GM23248 (cell line): ENCODE results near the gene FAM222B.

ENCODE experiments used
- EZH2 ChIP-seq: fragments of 200-600 bp; sonication (generic); IDR thresholded peaks from 2 replicates; pipeline ENCODE4 v1.6.1; 2018; ENCODE audit warnings: antibody characterized with exemption, mild to moderate bottlenecking; ENCODE audit not compliant: insufficient read depth, poor library complexity, severe bottlenecking
- EZH2phosphoT487 ChIP-seq: fragments of 200-600 bp; sonication (generic); IDR thresholded peaks from 2 replicates; pipeline ENCODE4 v1.6.1; 2018; ENCODE audit warnings: antibody characterized with exemption, moderate library complexity, mild to moderate bottlenecking, low read depth; ENCODE audit not compliant: insufficient read depth

DNA sequence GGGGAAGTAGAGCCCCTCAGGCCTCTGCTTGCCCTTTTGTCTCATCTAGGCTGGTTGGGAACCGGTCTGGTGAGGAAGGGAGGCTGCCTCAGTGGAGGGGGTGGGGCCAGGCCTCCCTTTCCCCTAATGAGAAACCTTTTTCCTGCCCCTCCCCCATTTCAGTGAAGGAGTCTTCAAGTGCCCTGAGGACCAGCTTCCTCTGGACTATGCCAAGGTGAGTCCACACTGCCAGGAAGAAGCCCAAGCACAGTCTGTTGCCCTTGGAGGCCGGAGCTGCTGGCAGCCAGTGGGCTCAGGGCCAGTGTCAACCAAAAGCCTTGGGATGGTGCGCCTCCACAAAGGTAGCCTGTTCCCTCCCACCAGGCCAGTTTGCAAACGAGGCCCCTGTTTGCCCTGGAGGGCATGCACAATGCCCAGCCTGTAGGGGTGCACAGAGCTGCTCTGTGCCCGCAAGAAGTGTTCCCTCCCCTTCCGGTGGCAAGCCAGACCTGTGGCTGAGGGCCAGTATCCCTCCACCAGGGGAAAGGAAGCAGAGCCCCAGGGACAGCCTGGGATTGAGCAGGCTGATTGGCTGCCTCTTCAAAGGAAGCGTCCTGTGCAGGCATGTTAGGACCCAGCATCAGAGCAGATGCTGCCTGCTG is 95.4 kb downstream of the FAM222B start:
- TF ChIP-seq EZH2 (no peak), EZH2phosphoT487 (no peak)
